ENCODE measurements around the gene PTPN14. TPM values are rescaled to one million over a fixed set of nuclear protein-coding genes. Genes with fewer than 3 reads are reported as not detected.

The PTPN14 gene
- total RNA-seq, 1 experiment from 2014 or later = 45.2 TPM

DNA sequence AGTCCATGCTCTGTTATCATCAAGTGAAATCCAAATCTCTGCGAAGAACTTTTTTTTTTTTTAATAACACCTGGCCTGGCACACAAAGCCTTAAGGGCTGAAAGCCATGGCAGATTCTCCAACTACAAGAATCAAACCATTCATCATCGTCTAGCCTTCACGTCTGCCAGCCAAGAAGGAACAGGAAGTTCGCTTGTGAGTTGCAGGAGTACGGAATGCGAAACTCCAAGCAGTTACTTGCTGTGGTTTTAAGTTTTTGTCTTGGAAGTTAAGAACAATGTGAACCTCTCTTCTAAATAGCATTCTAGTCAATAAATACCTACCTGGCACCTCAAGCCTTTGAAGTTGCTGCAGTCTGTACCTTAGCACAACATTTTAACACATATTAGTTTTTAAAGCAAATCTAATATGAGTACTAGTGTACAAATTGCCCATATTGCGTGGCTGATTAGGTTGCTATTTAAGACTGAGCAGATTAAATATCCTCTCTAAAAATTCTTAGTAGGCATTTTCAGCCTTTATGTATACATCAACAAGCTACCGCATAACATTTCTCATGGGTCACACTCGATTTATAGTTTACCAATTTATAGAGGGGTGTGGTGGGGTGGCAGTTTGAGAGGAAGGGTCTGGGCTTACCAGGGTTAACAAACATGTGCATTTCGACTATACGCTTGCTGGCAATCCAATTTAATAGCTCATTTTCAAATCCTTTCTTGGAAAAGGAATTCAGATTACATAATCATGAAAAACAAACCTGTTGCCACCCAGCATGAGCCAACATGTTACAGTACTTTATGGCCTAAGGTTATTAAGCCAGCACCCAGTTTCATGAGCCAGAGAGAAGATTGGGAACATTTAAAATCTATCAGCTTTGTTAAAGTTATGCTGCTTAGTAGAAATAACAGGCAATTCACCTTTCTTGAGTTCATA lies 22.2 kb upstream of the PTPN14 start:
- DNase-seq = peak; percentile 34
- Histone ChIP-seq H3K36me3 (no peaks in the 10 kb centered on the region), H3K27me3 (no peaks in the 10 kb centered on the region), H3K9me3 (peaks cover 16% of the 10 kb centered on the region), H3K4me3 (no peak overlapping the region)

- peaks cover 9% of the 10 kb centered on the region for H3K9me3 ChIP-seq
- no peaks in the 10 kb centered on the region for H3K27me3 ChIP-seq
- DNase-seq = no peak
- H3K4me3 ChIP-seq = no peak overlapping the region
- no peaks in the 10 kb centered on the region for H3K36me3 ChIP-seq
These were observed 19.9 kb upstream of the PTPN14 start for GRCh38 chr1:214571281-214571680.

DNA sequence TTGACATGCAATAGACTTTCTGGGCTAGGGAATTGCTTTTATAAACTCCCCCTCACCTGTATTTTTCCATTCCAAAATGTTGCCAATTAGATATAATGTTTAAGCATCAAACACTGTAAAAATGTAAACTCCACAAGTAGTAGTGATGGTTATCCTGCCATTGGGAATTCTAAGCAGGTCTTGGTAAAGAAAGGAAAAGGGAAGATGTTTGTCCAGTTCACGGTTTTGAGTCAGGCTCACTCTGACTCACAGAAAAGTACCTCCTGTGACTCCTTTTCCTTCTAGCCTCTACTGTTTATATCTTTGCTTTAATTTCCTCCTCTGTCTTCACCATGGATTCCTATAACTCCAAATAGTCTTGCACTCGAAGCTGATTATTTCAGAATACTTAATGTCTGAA lies 19.0 kb upstream of the PTPN14 start:
- peak; percentile 38 for DNase-seq
- H3K9me3 ChIP-seq = peaks cover under 1% of the 10 kb centered on the region
- no peaks in the 10 kb centered on the region for H3K36me3 ChIP-seq
- H3K4me3 ChIP-seq = no peak overlapping the region
- no peaks in the 10 kb centered on the region for H3K27me3 ChIP-seq

DNA sequence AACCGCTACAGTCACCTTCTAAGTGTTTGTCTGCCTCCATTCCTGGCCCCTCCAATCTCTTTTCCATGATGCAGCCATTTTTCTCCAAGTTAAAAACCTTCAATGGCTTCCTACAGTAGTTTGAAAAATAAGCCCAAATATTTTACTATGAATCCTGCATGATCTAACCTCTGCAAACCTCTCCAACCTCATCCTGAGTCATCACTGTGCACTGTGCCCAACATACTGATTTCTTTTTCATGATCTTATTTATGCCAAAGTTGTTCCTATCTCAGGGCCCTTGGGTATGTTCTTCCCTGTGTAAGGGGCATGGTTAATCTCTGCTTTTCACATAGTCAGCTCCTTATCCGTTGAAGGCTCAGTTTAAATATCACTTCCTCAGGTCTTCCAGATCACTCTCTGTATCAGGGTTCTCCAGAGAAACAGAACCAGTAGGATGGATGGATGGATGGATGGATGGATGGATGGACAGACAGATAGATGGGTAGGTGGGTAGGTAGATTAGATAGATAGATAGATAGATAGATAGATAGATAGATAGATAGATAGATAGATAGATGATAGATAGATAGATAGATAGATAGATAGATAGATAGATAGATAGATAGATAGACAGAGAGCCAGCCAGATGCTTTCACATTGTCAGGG lies 18.1 kb upstream of the PTPN14 start:
- no peaks in the 10 kb centered on the region for H3K9me3 ChIP-seq
- peak; percentile 76 for DNase-seq
- no peak overlapping the region for H3K4me3 ChIP-seq
- no peaks in the 10 kb centered on the region for H3K36me3 ChIP-seq
- no peaks in the 10 kb centered on the region for H3K27me3 ChIP-seq

DNA sequence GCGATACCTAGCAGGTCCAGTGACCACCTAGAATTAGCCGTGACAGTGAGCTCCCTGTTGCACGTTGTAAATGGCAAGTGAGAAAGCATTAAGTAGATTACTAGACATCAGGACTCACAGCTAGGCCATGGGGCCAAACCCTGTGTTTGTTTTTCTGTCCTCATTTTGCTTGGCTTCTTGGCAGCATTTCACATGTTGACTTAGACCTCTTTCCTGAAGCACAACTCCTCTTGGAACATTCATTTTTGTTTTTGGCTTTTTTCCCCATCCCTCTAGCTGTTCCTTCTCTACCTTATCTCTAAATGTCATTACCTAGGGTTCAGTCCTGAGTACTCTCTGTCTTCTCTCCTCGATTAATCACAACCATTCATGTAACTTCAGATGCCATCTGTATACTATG lies 16.9 kb upstream of the PTPN14 start:
- no peaks in the 10 kb centered on the region for H3K36me3 ChIP-seq
- no peaks in the 10 kb centered on the region for H3K27me3 ChIP-seq
- H3K9me3 ChIP-seq = no peaks in the 10 kb centered on the region
- no peak overlapping the region for H3K4me3 ChIP-seq
- DNase-seq = peak; percentile 77

GRCh38 chr1:214567481-214567980 lies 16.1 kb upstream of the PTPN14 start:
- Histone ChIP-seq H3K9me3 (no peaks in the 10 kb centered on the region), H3K4me3 (no peak overlapping the region), H3K27me3 (no peaks in the 10 kb centered on the region), H3K36me3 (no peaks in the 10 kb centered on the region)
- no peak for DNase-seq

DNA sequence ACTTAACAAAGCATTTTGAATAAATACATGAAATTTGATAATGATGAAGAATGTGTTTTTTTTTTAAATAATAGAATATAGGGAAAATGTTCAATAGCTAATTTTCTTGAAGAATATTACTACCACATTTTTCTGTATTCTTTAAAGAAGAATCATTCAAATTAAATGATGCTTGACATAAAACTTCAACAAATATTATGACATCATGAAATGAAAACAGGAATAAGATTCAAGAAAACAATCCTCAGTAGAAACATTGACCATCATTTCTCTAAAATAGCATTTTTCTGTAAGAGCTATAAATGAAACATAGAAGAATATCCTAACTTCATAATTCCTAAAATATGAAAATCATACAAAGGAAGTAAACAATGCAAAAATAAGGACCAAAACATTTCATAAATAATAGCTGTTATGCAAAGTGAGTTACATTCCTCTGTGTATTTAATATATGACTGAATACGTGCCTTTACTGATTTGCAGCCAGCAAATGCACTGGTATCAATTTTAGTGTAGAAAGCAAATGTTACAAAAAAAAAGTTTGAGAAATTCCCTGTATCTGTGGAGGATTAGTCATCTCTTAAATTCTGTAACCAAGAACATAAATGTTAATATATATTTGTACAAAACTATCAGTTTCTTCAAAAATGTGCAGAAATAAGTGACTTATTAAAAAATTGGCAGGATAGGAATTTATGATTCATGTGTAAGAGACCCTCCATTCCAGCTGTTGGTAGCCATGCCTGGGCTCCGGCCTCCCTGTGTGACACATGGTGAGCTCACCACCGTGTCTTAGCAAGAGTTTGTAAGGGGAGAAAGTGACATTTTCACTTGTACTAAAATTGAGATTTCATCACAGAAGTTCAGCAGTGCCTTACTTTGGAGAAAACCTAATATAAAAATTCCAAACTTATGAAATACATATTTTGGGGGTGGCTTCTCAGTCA lies 15.0 kb upstream of the PTPN14 start:
- no peaks in the 10 kb centered on the region for H3K27me3 ChIP-seq
- peak; percentile 95 for DNase-seq
- no peaks in the 10 kb centered on the region for H3K36me3 ChIP-seq
- H3K9me3 ChIP-seq = no peaks in the 10 kb centered on the region
- H3K4me3 ChIP-seq = no peak overlapping the region

DNA sequence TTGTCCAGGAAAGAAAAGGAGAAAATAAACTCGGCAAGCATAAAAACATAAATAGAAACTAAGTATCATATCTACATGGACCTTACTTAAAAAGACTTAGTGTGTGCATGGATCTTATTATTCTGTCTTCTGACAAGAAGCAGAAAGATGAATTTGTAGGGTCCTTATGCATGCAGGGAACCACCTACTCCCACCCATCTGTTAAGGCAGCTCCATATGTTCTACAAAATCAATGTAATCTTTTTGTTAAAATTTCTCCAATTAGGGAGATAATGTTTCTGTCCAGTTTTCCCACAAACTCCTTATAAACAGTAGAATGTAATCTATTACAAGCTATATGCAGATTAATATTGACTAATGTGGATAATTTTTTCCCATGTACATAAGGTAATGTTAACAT lies 13.9 kb upstream of the PTPN14 start:
- H3K9me3 ChIP-seq = no peaks in the 10 kb centered on the region

DNA sequence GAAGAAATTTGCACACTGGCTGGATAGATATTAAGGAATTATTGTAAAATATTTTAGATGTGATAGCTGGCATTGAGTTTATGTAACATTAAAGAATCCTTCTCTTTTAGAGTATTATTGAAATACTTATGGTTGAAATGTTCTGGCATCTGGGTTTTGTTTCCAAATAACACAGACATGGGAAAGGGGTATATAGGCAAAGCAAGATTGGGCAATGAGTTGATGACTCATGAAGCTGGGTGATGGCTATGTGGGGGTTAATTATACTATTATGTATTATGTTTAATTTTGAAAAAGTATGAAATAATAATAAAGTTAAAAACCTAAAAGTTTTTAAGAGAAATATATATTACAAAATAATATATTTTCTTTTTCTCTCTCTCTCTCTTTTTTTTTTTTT lies 12.5 kb upstream of the PTPN14 start:
- Histone ChIP-seq H3K4me3 (no peak overlapping the region), H3K27me3 (no peaks in the 10 kb centered on the region), H3K36me3 (no peaks in the 10 kb centered on the region), H3K9me3 (no peaks in the 10 kb centered on the region)
- DNase-seq = no peak

More for the DNA sequence above, 13.9 kb upstream of the PTPN14 start:
- no peaks in the 10 kb centered on the region for H3K27me3 ChIP-seq
- no peak for DNase-seq
- no peak overlapping the region for H3K4me3 ChIP-seq
- H3K36me3 ChIP-seq = no peaks in the 10 kb centered on the region

- Histone ChIP-seq H3K27me3 (no peaks in the 10 kb centered on the region), H3K9me3 (no peaks in the 10 kb centered on the region), H3K4me3 (no peak overlapping the region), H3K36me3 (no peaks in the 10 kb centered on the region)
- DNase-seq = peak; percentile 88
These were observed 6.7 kb upstream of the PTPN14 start for GRCh38 chr1:214557952-214558735.

DNA sequence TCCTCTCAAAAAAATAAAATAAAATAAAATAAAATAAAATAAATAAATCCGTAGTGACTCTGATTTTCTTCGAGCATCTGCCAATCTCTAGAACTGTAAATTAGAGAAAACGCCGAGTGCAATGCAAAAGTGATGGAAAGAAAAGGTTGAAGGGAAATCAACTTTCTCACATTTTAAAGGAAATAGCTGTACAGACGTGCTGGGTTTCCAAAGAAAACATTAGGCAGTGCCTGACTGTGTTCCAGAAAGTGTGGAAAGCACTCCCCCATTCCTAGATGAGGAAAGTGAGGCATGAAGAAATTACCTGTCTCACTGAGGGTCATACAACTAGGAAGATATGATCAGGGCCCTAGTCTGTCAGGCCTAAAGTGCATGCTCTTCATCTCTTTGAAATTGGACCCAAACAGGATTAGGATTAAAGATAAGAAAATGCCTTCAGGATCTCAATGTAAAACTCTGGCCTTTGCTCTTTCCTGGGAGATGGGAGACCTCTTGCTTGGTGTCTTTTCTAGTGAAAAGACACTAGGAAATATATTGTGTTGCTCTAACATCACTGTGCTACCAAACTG lies 1.8 kb upstream of the PTPN14 start:
- Histone ChIP-seq H3K9me3 (no peaks in the 10 kb centered on the region), H3K4me3 (no peak overlapping the region), H3K36me3 (peaks cover 13% of the 10 kb centered on the region; the same call in 1 of the 2 replicates), H3K27me3 (no peaks in the 10 kb centered on the region)
- DNase-seq = no peak

- Histone ChIP-seq H3K36me3 (peaks cover 16% of the 10 kb centered on the region), H3K27me3 (no peaks in the 10 kb centered on the region), H3K9me3 (no peaks in the 10 kb centered on the region), H3K4me3 (peak overlapping the region; percentile 99)
- peak; percentile 87 for DNase-seq
These were observed 789 bp upstream of the PTPN14 start for GRCh38 chr1:214552174-214552608.

DNA sequence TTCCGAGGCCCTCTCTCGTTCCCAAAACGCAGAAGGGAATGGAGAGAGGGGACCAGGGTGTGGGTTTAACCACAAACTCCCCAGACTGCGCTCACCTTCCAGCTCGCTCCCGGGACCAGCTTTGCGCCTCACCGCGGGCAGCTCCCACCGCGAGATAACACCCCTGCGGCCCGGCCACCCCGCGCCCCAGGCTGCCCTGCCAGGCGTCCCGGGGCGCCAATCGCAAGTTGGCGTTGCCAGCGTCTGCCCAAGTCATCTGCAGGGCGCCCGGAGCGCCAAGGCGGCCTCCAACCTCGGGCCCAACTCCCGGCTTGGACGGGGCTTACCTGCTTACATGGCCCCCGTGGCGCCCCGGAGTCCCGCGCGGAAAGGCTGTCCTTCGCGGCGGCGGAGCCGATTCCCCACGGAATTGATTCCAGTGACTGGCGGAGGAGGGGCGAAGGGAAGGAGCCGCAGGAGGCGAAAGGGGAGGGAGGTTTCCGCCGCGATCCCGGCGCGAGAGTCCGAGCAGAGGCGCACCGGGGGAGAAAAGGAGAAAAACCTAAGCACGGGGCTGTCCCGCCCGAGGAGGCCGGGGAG lies 456 bp downstream of the PTPN14 start:
- H3K27me3 ChIP-seq = no peaks in the 10 kb centered on the region
- peaks cover 29% of the 10 kb centered on the region for H3K36me3 ChIP-seq
- peak overlapping the region; percentile 99 for H3K4me3 ChIP-seq
- DNase-seq = peak; percentile 62
- no peaks in the 10 kb centered on the region for H3K9me3 ChIP-seq

DNA sequence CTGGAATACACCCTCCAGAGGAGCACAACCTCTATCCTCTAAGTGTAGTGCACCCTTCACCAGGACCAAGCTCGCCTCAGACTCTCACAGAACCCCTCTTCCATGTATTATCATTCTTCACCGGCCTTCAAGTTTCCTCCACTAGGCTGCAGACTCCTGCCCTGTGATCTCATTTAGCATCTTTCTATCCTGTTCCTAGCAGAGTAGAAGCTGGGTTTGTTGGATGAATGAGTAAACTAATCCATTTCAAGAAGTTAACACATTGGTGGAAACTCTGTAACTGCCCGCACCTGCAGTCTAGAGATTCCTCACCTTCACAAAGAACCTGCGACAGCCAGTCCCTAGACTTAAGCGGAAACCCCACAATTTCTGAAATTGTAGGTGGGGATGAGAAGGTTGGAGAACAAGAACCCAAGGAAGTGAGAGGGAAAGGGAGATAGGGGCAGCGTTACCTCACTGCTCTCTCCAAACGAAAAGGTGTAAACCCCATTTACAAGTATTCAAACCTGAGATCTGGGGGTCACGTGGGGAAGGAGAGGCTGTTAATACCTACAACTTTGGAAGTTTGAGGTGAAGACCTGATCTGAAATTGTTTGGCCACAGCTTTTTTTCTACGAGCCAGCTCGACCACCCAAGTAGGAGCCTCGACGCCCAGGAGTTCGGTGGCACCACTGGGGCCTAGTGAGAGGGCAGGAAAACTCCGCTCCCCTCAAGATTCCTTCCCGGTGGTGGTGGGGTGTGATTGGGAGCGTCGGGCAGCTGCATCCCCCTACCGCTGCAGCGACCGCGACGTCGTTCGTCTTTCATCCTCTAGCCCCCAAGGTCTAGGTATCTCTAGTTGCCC lies 1.2 kb downstream of the PTPN14 start:
- peak; percentile 13 for DNase-seq

More for the DNA sequence above, 1.2 kb downstream of the PTPN14 start:
- H3K27me3 ChIP-seq = no peaks in the 10 kb centered on the region
- peaks cover 32% of the 10 kb centered on the region for H3K36me3 ChIP-seq
- H3K4me3 ChIP-seq = peak overlapping the region; percentile 99
- H3K9me3 ChIP-seq = no peaks in the 10 kb centered on the region

Measured in MG63 (cell line).